Ovary (tissue), 3 donors: ENCODE measurements around the gene WNT7A.

Experiments
- CTCF ChIP-seq, 3 donors: fragments of 450-650 bp in 2 of 3; fragments of 200-600 bp in 1 of 3; IDR thresholded peaks; one replicate each; pipeline versions ENCODE4 v1.5.1 to v1.8.0; 2016 to 2022; ENCODE audit warnings: antibody characterized with exemption in 3 of 3, mild to moderate bottlenecking in 1 of 3
- EP300 ChIP-seq: sonication (generic); formaldehyde crosslinking; IDR thresholded peaks from one replicate; pipeline ENCODE4 v1.6.1; 2017; ENCODE audit warnings: antibody characterized with exemption
- POLR2A ChIP-seq: fragments of 450-650 bp; IDR thresholded peaks from one replicate; pipeline ENCODE4 v1.6.1; 2017; ENCODE audit warnings: antibody characterized with exemption, mild to moderate bottlenecking, moderate library complexity
- donor health status: DM: no; HTN: no; CAD: no.

DNA sequence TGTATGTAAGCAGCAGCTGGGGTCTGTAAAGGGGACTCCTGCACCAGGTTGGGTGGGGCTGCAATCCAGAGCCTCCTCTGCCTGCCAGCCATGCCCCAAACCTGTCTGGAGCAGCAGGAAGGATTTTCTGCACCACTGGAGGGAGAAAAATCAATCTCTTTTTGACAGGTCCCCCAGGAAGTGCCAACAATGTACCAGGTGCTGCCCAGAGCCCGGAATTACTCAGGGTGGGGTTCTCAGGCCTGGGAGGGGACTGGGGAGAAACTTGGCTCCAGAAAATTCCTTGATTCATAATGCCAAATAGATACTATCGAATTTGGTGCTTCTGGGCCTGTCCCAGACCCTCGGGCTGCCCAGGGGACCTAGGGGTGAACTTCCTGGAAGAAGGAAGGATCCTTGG, 52.6 kb downstream of the WNT7A start:
- TF ChIP-seq CTCF (IDR thresholded peaks at IDR 0.05) (no peak), POLR2A (no peak), EP300 (no peak)
